Endothelial cell of umbilical vein (primary cell): ENCODE results near the gene TBX1. TPM values are rescaled to one million over a fixed set of nuclear protein-coding genes. Genes with fewer than 3 reads are reported as not detected.

Experiments
- BruUV-seq: library from RNA; stranded (reverse); fragments of 400-500 nt; replicated peaks from 2 replicates; lab custom pipeline; 2021; lab: Mats Ljungman, UMichigan
- CTCF ChIA-PET: fragments of 300-600, 350-600 bp; sonication (Branson Sonifier 250); formaldehyde crosslinking; loops from one replicate; lab custom pipeline; 2021; ENCODE audit warnings: antibody characterized with exemption, inconsistent platforms; lab: Charles Lee
- POLR2A ChIA-PET: fragments of 300-600, 350-600 bp; sonication (Branson Sonifier 250); formaldehyde crosslinking; loops from one replicate; lab custom pipeline; 2021; ENCODE audit warnings: antibody characterized with exemption, inconsistent platforms; lab: Charles Lee
- DNase-seq: peaks from one replicate; pipeline ENCODE4 v3.0.0-alpha.2; 2011; ENCODE audit warnings: low read depth, low spot score
- FAIRE-seq: peaks from 2 replicates; lab custom pipeline; 2011; peaks lifted over from hg19 to GRCh38; lab: Jason Lieb, UNC
- H2AFZ ChIP-seq: 2 replicates; pipeline ENCODE4 v1.6.0; 2012; ENCODE audit warnings: low read depth, low read length, control low read depth, inconsistent platforms
- H3K27ac ChIP-seq: 2 replicates; pipeline ENCODE4 v1.5.1; 2011; ENCODE audit warnings: low read depth, mild to moderate bottlenecking, control low read depth, low read length, moderate library complexity; ENCODE audit not compliant: insufficient read depth
- H3K27me3 ChIP-seq, 2 experiments: 2 replicates each; pipeline versions ENCODE4 v1.6.0 to v1.6.1; 2011; ENCODE audit warnings: low read length in 2 of 2, mixed read lengths in 1 of 2; ENCODE audit not compliant: control insufficient read depth in 2 of 2, insufficient read depth in 2 of 2
- H3K36me3 ChIP-seq, 2 experiments: 2 replicates in 1 of 2; 3 replicates in 1 of 2; pipeline ENCODE4 v1.5.1; 2011; ENCODE audit warnings: low read length in 2 of 2, mild to moderate bottlenecking in 1 of 2, moderate library complexity in 1 of 2; ENCODE audit not compliant: control insufficient read depth in 2 of 2, insufficient read depth in 2 of 2; ENCODE audit errors: extremely low read depth in 1 of 2
- H3K4me1 ChIP-seq: 3 replicates; pipeline ENCODE4 v1.5.1; 2011; ENCODE audit warnings: mild to moderate bottlenecking, low read length; ENCODE audit not compliant: control insufficient read depth, insufficient read depth; ENCODE audit errors: extremely low read depth
- H3K4me2 ChIP-seq: 2 replicates; pipeline ENCODE4 v1.6.1; 2011; ENCODE audit warnings: low read length, control low read depth, mixed read lengths; ENCODE audit not compliant: insufficient read depth
- H3K4me3 ChIP-seq, 3 experiments: fragments of 200-600 bp in 1 of 3; sonication (generic), shearing (Covaris generic) in 1 of 3; replicated peaks in 1 of 3; 2 replicates each; pipeline ENCODE4 v1.5.1; 2011 to 2016; ENCODE audit warnings: control low read depth in 3 of 3, low read length in 3 of 3, mild to moderate bottlenecking in 2 of 3, inconsistent platforms in 1 of 3, low read depth in 1 of 3, moderate library complexity in 1 of 3; ENCODE audit not compliant: insufficient read depth in 1 of 3
- H3K79me2 ChIP-seq: 2 replicates; pipeline ENCODE4 v1.6.0; 2012; ENCODE audit warnings: low read length, inconsistent platforms; ENCODE audit not compliant: control insufficient read depth, insufficient read depth
- H3K9ac ChIP-seq: replicated peaks from 2 replicates; pipeline ENCODE3; 2011; ENCODE audit warnings: low read length, control low read depth; ENCODE audit not compliant: insufficient read depth; ENCODE audit errors: extremely low read depth
- H3K9me1 ChIP-seq: replicated peaks from 3 replicates; pipeline ENCODE4 v1.6.0; 2011; ENCODE audit warnings: mild to moderate bottlenecking, low read length; ENCODE audit not compliant: control insufficient read depth, insufficient read depth; ENCODE audit errors: extremely low read depth
- H3K9me3 ChIP-seq: replicated peaks from 2 replicates; pipeline ENCODE4 v1.5.1; 2012; ENCODE audit warnings: low read length, inconsistent platforms; ENCODE audit not compliant: control insufficient read depth, insufficient read depth
- H4K20me1 ChIP-seq: replicated peaks from 2 replicates; pipeline ENCODE3; 2011; ENCODE audit warnings: mild to moderate bottlenecking, low read length; ENCODE audit not compliant: control insufficient read depth, insufficient read depth; ENCODE audit errors: extremely low read depth
- CTCF ChIP-seq, 2 donors: IDR thresholded peaks; 1 replicate in 1 of 2; 2 replicates in 1 of 2; pipeline ENCODE4 v1.5.1; 2011; ENCODE audit warnings: low read length in 2 of 2, mild to moderate bottlenecking in 2 of 2, moderate library complexity in 2 of 2, control low read depth in 1 of 2, inconsistent platforms in 1 of 2, low read depth in 1 of 2; ENCODE audit not compliant: insufficient read depth in 1 of 2; ENCODE audit errors: extremely low read depth in 1 of 2
- EZH2 ChIP-seq: IDR thresholded peaks from 2 replicates; pipeline ENCODE4 v1.6.1; 2012; ENCODE audit warnings: borderline replicate concordance, low read depth, mild to moderate bottlenecking, moderate library complexity, low read length, inconsistent platforms; ENCODE audit not compliant: severe bottlenecking
- MYC ChIP-seq: IDR thresholded peaks from one replicate; pipeline ENCODE4 v1.6.1; 2011; ENCODE audit warnings: mild to moderate bottlenecking, low read depth, low read length
- dilution Hi-C: fragments of 300-500 bp; cut with MboI; formaldehyde crosslinking; loops from one replicate; pipeline ENCODE4 v1.15.0; 2019; ENCODE audit warnings: low sequenced_read_pairs; ENCODE audit not compliant: extremely low pct_ligation_motif_present
- intact Hi-C: fragments of 100-400 bp; cut with micrococcal nuclease; formaldehyde crosslinking; loops from one replicate; pipeline ENCODE4 v1.10.0; 2022
- polyA plus RNA-seq, 4 experiments: library from polyadenylated mRNA; depleted of rRNA in 3 of 4; stranded (reverse) in 3 of 4; unstranded in 1 of 4; fragments of >200 nt; gene quantifications; 2 replicates each; pipeline versions ENCODE4 v1.2.1 to v1.2.3, GENCODE V29; 2011 to 2012; ENCODE audit warnings: missing spikeins in 1 of 4
- total RNA-seq: library from RNA; stranded (reverse); gene quantifications from 2 replicates; pipeline ENCODE4 v1.2.3, GENCODE V29; 2021

TBX1 gene
- total and polyA plus RNA-seq, 2 donors (not counting 3 experiments of a cell fraction or from before 2014, with no cell fraction given) = 11.0 to 30.2 TPM

- Histone ChIP-seq H3K9me1 (no peaks in the 10 kb centered on the region), H3K27me3 (peaks cover 11 to 19% of the 10 kb centered on the region in 2 experiments), H3K9me3 (no peaks in the 10 kb centered on the region), H2AFZ (no peak overlapping the region), H3K4me2 (no peak overlapping the region), H3K9ac (no peak overlapping the region), H3K36me3 (peaks cover 0 to 3% of the 10 kb centered on the region in 2 experiments), H4K20me1 (no peaks in the 10 kb centered on the region), H3K4me1 (peaks cover 5% of the 10 kb centered on the region), H3K4me3 (no peak overlapping the region), H3K27ac (no peak overlapping the region), H3K79me2 (peaks cover 25% of the 10 kb centered on the region)
- dilution Hi-C loops (no loop called here), intact Hi-C loops (loop anchor here (1.0 kb wide), 1 partner anchor 36 kb away; no protein-coding TSS in a partner anchor)
- BruUV-seq = TSS peak; percentile 44
- DNase-seq (no peak), FAIRE-seq (peak; percentile 54)
- ChIA-PET POLR2A (no interaction called here), CTCF (interaction anchor here (0.8 to 1.6 kb wide), 4 partner anchors 10 to 143 kb away, joined by 3 to 4 read pairs (median 3); no protein-coding TSS in a partner anchor)
- TF ChIP-seq EZH2 = peak; percentile 83
- peak; percentile 33 to 39 for TF ChIP-seq CTCF (IDR thresholded peaks at IDR 0.05; ENCODE audit: extremely low read depth in 1 of 2, insufficient read depth in 1 of 2, low read depth in 1 of 2, low read length in 2 of 2)
- no peak for TF ChIP-seq MYC
Measured at GRCh38 chr22:19766511-19767426, 6.2 kb downstream of the TBX1 start.
